HG03571 (cell line): ENCODE results near the gene ADORA2B.
"Not testable (repeated sequence)": the region's sequence is repeated elsewhere in the genome, so short reads cannot be mapped to it uniquely, and the experiment has no call there.

Experiments
- ATAC-seq: cut with Tn5 transposase; IDR thresholded peaks from one replicate; pipeline ENCODE4 v1.9.1; 2021; ENCODE audit not compliant: unreplicated experiment

The ADORA2B gene

GRCh38 chr17:15921640-15922039, 23.3 kb upstream of the ADORA2B start:
- no peak for ATAC-seq

GRCh38 chr17:15922586-15922985, 22.3 kb upstream of the ADORA2B start:
- no peak for ATAC-seq

GRCh38 chr17:15926039-15926740, 18.7 kb upstream of the ADORA2B start:
- ATAC-seq = no peak

- no peak for ATAC-seq
Measured at GRCh38 chr17:15928286-15928785, 16.6 kb upstream of the ADORA2B start.

GRCh38 chr17:15929941-15930340, 15.0 kb upstream of the ADORA2B start:
- no peak for ATAC-seq

GRCh38 chr17:15930426-15930825, 14.5 kb upstream of the ADORA2B start:
- ATAC-seq = no peak

GRCh38 chr17:15931394-15931793, 13.5 kb upstream of the ADORA2B start:
- no peak for ATAC-seq

- ATAC-seq = no peak
Measured at GRCh38 chr17:15934866-15935265, 10.1 kb upstream of the ADORA2B start.

GRCh38 chr17:15935891-15936290, 9.0 kb upstream of the ADORA2B start:
- ATAC-seq = no peak

- ATAC-seq = not testable (repeated sequence)
Measured at GRCh38 chr17:15936481-15936880, 8.4 kb upstream of the ADORA2B start.

- ATAC-seq = no peak
Measured at GRCh38 chr17:15941781-15942180, 3.1 kb upstream of the ADORA2B start.

- no peak for ATAC-seq
Measured at GRCh38 chr17:15942207-15942833, 2.6 kb upstream of the ADORA2B start.

- ATAC-seq = no peak
Measured at GRCh38 chr17:15943971-15944758, 765 bp upstream of the ADORA2B start.

GRCh38 chr17:15945527-15946191, 729 bp downstream of the ADORA2B start:
- no peak for ATAC-seq

GRCh38 chr17:15946611-15947120, 1.7 kb downstream of the ADORA2B start:
- ATAC-seq = no peak

- ATAC-seq = no peak
Measured at GRCh38 chr17:15947271-15947670, 2.3 kb downstream of the ADORA2B start.

GRCh38 chr17:15947976-15948752, 3.2 kb downstream of the ADORA2B start:
- ATAC-seq = no peak

- ATAC-seq = no peak
Measured at GRCh38 chr17:15951368-15952047, 6.6 kb downstream of the ADORA2B start.

- ATAC-seq = no peak
Measured at GRCh38 chr17:15952048-15952532, 7.2 kb downstream of the ADORA2B start.
